OCI-M1 (cell line): ENCODE data around the gene C16orf74.

Source experiments
- DNase-seq: peaks from one replicate; lab custom pipeline; 2025; lab: John Stamatoyannopoulos, UW

C16orf74 gene

DNA sequence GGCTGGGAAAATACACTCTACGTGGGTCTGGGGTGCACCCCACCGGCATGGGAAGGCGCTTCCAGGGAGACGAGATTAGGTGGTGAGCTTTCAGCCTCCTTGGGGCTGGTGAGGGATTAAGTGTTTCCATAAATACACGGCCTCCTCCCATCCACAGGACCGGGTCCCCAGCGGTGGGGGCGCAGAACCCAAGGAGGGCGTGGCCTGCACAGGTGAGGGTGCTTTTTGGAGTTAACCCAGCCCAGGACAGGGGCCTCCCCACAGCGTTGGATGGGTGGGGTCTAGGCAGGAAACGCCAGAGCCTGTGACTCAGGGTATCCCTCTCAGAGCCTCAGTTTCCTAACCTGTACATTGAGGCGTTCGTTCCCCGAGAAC, 1.1 kb downstream of the C16orf74 start:
- no peak for DNase-seq

DNA sequence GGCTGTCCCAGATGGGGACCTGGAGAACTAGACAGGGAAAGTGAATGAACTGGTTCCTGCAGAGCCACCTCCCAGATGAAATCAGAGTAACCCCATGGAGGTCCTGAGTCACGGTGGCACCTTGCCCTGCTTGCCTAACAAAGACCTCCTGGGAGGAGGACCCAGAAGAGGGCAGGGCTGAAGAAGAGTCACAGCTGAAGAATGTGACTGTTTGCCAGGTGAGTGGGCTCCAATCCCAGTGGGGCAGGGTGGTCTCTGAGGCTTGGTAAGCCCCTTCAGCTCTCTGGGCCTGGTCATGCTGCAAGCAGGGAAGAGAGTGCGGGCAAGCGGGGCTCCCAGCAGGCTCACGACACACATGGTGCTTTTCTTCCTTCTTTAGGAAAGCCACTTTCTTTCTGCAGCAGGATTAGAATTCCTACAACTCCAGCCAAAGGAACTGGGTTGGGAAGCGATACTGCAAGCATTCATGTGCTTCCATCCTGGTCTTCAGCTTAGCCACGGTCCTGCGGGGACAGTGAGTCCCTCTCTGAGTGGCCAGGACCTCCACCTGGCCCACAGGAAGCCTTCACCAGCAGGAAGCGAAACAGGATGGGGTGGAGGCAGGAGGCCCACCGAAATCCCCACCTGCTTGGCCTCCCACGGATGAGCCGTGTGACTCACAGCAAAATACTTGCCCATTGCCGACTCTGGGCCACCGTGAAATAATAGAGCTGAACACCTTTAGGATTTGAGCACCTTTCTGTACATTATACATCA, 4.3 kb downstream of the C16orf74 start:
- DNase-seq = no peak

DNA sequence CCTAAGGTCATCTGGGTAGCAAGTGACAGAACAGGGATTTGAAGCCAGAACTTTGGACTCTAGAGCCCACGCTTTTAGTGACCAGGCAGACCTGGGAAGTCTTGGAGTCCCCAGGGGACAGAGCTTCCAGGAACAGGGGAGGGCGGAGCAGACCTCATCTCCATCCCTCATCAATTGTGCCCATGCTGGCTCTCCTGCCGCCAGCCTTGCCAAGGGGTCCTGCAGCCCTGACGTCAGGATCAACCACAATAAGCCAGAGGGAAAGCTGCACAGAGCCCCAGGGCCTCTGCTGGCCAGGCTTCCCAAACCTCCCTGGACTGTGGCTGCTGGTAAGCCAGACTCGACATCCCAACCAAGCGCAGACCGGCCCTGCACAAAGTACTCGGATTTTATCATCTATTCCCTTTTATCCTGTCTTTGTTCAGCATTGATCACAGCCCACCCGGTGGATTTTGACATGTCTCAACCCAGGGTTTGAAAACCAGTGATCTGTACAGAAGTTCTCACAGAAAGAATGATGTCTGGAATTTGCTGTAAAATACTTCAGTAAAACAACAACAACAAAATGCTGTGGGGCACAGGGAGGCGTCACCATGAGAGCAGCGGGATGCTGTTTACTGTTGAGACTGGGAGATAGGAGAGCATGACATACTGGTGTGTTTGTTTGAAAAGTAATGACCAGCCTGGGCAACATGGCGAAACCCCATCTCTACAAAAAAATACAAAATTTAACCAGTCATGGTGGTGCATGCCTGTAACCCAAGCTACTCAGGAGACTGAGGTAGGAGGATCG, 11.8 kb downstream of the C16orf74 start:
- no peak for DNase-seq

DNA sequence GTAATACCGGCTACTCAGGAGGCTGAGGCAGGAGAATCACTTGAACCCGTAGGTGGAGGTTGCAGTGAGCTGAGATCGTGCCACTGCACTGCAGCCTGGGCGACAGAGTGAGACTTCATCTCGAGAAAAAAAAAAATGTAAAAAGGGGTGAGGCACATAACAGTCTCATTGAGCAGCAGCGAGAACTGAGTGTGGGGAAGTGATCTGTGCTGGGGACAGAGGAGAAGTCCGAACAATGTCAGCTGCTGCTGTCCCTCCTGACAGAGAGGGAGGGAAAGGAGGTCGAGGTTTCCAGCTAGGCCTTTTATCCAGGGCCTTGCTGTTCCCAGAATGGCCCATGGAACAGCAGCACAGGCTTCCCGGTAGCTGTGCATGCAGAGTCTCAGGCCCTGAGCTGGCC, 14.0 kb downstream of the C16orf74 start:
- no peak for DNase-seq

DNA sequence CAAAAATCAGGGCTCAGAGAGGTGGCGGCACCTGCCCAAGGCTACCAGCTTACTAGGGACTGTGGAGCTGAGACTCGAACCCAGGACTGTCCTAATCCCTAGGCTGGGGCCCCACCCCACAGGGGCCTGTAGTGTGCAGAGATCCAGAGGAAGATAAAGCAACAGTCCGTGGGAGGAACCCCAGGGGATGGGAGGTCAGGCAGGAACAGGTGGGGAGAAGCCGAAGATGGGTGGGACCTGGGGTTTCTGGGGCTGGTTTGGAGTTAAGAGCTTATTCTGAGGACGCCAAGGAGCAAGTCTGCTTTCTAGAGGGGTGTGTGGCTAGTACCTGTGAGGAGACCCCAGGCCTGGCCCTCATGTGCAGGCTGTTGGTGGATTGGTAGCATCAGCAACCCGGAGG, 14.9 kb downstream of the C16orf74 start:
- DNase-seq = no peak

DNA sequence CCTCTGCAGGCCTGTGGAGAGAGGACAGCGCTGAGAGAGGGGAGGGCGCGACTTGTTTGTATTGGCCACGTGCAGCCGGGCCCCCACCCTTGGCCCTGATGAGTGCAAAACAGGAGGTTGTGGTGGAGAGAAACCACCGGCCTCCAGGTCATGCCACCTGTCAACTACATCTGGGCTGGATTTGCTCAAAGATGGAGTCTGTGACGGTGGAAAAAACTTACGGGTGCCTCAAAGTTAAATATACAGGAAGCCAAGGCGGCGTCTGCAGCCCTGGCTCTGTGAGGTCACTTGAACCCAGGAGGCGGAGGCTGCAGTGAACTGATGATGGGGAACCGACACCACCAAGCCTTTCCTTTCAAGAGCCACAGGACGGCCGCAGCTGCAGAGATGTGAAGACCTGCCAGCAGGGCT, 15.7 kb downstream of the C16orf74 start:
- DNase-seq = no peak

DNA sequence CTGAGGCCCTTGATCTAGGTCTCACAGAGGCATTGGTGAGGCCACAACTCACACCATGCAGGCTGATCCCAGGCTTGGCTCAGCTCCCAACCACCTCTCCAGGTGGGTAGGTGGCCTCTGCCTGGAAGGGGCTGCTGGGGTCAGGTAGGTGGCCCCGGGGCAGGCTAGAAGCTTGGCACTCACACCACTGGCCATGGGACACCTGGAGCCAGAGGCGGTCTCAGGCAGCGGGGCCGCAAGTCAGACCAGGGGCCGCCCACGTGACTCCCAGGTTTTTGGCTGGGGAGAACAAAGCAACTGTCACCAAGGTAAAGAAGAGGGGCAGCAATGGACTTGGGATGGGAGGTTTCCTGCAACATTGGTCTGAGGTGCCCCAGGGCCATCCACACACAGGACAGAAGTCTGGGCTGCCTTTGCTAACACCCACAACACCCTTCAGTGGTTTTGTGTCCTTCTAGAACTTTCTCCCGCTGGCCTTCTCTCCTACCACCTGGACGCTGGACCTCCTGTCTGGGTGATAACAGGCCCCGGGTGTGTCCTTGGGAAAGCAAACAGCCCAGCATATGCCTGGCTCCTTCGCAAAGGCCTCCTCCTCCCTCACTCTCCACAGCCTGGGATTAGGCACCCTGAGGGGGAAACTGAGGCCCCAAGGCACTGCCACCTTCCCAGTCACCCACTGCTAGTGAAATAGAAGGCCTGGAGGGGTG, 16.4 kb downstream of the C16orf74 start:
- no peak for DNase-seq

DNA sequence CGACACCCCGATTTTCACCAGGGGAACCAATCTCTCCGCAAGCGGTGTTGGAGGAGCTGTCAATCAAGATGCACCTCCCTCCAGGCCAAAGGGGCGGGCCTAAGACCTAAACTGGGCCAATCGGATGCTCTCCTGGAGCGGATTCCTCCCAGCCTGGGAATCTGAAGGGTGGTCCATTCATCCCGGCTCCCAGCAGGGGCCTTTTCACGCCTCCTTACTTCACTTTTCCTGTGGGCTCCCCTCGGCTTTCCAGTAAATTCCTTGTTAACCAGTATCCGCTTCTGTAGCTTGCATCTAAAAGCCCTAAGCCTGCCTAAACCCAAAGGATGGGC, 17.1 kb downstream of the C16orf74 start:
- no peak for DNase-seq

DNA sequence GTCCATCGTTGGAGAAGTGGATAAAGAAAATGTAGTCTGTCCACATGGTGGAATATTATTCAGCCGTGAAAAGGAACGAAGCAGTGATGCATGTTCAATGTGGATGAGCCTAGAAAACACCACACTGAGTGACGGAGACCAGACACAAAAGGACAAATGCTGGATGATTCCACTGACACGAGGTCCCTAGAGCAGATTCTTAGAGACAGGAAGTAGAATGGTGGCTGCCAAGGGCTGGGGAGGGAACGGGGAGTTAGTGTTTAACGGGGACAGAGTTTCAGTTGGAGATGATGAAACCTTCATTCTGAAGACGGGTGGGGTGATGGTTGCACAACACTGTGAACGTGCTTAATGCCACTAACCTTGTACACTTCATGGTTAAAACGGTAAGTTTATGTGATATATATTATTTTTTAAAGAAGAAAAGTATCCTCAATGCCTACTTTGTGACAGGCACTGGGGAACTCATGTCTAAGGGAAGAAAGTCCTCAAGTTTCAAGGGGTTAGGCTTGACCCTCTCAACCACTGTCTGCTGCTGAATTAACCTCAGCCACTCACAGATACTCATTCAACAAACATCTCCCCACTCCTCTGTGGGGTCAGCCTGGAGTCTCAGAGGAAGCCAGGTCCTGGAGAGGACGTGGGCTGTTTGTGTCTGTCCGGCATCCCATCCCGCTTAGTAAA, 17.6 kb downstream of the C16orf74 start:
- DNase-seq = peak; percentile 24

DNA sequence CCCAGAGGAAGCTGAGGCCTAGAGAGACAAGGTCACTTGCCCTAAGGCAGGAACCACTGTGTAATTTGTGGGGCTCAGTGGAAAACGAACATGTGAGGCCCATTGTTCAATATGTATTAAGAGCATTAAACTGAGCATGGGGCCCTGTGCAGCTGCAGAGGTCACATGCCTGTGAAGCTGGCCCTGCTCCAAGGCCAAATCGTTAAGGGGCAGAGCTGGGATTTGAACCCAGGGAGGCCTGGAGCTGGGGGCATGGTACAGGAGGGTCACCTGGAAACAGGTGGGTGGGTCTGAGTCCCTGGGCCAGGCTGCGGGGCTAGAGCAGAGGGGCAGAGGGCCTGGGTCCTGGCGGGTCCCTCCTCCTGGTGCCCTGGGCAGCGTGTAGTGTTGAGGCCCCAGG, 19.7 kb downstream of the C16orf74 start:
- no peak for DNase-seq

DNA sequence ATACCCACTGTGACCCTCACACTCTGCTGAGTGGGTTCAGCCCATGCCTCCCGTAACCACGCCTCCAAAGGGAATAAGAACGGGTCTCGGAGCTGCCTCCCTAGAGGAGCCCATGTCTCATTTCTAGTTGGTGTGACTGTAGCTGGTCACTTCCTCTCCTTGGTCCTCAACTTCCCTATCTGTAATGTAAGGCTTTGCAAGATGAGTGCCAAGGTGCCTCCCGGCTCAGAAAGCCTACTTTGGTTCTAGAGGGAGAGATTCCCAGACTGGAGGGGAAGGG, 20.8 kb downstream of the C16orf74 start:
- no peak for DNase-seq

DNA sequence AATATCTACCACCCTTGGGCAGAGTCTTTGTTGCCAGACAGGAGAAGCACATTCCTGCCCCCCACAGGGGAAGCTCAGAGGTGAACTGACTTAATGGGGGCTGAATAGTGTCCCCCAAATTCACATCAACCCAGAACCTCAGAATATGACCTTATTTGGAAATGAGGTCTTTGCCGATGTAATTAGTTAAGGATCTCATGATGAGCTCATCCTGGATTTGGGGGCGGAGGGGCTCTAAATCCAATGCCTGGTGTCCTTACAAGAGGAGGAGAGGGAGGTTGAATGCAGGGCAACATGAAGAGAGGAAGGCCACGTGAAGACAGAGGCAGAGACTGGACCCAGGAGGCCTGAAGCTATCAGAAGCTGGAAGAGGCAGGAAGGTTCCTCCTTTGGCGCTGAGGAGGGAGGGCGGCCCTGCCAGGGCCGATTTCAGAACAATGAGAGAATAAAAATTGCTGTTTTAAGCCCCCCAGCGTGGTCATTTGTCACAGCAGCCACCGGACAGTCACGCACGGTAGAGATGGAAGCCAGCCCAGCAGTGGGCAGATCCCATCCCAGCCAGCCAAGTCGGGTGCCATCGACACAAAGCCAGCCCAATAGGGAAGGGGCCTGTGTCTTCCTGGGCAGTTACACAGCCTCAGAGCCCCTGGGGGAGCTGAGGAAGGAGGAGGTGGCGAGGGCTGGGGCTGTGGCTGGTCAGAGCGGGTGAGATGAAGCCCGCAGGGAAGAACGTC, 21.3 kb downstream of the C16orf74 start:
- no peak for DNase-seq

DNA sequence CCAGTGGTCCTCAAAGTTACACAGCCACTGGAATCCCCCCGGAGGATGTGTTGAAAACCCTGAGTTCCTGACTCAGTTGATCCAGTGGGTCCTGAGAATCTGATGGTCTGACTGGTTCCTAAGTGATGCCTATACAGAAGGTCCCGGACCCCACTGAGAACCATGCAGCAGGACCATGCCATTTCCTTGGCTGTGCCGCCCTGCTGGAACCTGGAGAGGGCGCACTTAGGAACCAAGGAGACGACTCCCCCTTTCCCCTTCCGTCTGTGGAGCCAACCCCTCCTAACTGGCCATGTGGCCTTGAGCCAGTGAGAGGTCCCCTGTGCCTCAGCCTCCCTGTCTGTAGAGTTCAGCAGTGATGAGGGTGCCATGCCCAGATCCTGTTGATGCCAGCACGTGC, 22.0 kb downstream of the C16orf74 start:
- DNase-seq = no peak

DNA sequence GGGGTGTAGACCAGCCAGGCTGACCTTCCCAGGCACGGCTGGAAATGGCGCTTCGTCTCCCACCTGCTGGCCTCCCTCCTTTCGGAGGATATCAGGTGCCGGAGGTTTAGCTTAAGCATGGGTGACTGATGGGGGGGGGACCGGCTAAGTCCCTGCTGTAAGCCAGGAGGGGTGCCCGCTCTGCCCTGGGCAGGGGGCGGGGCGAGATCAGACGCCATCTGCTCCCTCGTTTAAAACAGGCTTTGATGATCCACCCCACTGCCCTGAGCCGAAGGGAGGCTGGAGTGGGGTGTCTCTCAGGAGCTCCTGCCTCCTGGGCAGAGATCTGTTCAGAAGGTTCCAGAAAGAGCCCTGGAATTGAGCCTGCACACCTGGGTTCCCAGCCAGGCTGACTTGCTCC, 26.0 kb downstream of the C16orf74 start:
- DNase-seq = no peak

DNA sequence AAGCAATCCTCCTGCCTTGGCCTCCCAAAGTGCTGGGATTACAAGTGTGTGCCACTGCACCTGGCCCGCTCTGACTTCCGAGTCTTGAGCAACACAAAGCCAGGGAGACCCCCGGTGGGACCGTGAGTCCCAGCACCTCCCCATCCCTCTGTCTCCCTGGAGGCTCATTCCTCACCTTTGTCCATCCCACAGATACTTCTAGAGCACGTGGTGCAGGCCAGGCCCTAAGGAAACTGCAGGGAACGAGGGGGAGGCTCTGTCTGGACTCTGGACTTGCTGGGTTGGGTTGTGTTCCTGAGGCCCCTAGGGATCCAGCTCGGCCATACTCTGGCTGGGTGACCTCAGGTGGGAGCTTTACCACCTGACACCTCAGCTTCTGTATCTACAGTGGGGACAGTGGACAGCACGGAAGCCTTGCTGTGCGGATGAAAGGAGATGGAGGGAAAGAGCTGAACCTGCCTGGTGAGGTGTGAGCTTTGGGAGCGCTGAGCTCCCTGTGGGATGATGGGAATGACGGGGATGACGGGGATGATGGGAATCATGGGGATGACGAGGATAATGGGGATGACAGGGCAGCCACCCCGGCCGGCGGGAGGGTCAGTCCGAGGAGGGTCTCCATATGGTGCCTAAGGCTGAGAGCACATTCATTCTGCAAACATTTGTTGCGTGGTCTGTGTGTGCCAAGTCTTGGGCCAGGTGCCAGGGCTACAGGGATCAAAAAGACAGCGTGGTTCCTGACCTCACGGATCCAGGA, 26.6 kb downstream of the C16orf74 start:
- DNase-seq = no peak

DNA sequence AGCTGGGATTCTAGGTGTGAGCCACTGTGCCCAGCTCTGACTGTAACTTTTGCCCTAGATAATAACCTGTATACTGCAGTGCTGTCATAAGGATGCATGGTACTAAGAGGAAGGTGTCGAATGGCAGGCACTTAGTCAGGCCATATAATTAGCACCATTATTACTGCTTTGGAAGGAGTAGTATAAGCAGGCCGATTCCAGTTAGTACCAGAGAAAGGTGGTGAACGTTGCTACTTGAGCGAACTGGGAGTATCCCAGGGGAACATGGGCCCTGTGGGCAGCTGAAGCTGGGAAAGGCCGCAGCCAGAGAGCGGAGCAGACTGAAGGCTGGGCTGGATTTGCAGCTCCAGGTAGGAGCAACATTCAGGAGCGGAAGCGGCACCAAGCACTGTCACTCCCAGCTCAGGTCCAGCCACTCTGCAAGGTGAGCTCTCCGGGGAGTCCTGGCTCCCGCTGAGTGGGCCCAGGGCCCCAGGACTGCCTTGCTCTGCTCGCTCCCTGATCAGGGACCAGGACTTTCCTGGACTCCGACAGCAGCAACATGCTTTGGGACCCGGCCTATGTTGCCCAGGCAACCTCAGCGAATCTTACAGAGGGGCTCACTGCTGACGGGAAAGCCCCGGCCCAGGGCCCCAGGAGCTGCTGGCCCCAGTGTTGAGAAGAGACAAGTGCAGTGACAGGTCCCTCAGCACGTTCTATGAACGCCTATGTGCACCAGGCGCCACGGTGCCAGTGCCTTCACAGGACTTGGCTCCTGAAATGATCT, 28.6 kb downstream of the C16orf74 start:
- DNase-seq = no peak

DNA sequence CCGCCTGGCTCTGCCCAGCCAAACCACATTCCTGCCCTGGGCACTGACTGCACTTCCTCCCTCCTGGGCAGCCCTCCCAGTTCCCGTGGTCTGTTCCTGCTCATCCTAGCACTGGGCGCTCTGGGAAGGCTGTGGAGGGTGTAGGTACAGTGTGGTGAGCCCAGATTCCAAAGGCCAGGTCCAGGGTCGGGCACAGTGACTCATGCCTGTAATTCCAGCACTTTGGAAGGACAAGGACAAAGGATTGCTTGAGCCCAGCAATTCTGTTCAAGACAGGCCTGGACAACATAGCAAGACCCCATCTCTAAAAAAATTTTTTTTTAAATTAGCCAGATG, 30.6 kb downstream of the C16orf74 start:
- DNase-seq = no peak

DNA sequence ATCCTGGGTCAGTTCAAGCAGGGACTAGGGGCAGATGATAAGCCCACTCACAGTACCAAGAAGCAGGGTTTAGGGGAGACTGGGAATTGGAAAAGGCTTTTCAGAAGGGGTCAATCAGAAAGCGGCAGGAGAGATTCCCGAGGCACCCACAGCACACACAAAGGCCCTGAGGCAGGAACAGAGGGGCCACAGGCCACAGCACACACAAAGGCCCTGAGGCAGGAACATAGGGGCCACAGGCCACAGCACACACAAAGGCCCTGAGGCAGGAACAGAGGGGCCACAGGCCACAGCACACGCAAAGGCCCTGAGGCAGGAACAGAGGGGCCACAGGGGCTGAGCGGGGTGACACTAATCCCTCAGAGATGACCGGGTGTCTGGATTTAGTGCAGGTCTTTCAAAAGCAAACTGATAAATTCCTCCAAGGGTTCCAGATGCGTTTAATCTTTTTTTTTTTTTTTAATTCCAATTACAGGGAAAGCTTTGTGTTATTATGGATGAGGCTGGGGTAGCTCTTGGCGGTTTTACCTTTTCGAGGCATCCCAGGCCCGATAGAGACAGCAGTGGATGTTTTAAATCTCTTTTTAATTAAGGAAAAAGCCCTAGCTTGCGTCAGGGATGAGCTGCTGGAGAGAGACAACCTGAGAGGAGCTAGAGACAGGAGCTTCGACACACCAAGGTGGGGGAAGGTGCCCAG, 31.1 kb downstream of the C16orf74 start:
- DNase-seq = no peak

DNA sequence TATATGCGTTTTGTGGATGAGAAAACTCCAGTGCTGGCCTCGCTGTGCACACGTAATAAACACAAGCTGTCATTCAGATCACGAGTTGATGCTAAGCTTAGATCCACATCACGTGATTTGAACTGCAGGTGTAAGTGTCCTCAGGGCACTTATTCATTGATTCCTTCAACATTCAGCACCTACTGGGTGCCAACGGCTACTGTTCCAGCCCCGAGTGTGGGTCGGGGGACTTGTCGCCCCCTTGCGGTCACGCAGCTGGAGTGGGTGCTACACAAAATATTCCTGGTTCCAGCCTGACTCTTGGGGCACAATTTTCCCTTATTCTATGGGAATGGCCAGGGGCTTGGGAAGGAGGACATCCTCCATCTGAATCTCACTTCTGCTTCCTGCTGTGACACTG, 32.2 kb downstream of the C16orf74 start:
- peak; percentile 22 for DNase-seq

DNA sequence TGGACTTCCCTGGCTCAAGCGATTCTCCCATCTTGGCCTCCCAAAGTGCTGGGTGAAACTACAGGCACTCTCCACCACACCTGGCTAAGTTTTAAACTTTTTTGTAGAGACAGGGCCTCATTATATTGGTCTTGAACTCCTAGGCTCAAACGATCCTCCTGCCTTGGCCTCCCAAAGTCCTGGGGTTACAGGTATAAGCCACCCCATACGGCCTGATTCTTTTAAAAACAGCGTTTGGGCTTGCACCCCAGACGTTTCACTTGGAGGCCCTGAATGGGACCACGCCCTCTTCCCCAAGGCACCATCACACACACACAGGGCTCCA, 32.8 kb downstream of the C16orf74 start:
- no peak for DNase-seq
